ENCODE data around the gene CREB5. TPM values are rescaled to one million over a fixed set of nuclear protein-coding genes. Genes with fewer than 3 reads are reported as not detected.

CREB5 gene
- total and polyA plus RNA-seq, 2 of the 8 experiments (the other 6 are each of a cell fraction or from before 2014, with no cell fraction given): 2.4 to 2.7 TPM

DNA sequence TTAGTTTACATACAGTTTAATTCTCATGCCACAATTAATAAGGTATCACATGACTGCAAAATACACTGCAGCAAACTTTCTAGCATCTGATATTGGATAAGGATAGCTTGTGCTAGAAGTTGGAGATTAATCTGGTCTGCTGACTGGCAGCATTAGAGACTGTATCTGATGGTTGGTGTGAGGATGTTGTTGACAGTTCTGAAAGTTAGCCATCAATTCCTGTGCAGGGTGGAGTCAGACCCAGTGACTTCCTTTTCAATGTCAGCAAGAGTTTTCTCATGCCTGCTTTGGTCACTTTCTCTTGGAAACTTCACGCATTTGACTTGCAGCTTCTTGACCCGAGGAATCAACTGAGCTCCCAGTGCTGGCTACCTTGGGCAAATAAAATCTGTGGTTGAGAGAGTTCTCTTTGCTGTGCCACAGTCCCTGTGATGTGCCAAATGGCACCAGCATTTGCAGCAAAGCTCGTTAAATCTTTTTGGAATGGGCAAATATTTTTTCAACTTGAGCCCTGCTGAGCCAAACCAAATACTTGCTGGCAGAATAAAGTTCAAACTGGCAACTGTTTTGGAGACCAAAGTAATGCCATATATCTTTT is 312.8 kb downstream of the CREB5 start:
- Histone ChIP-seq H2BK5ac (ENCODE audit: low read depth, low read length) (no peak overlapping the region), H4K91ac (replicated peaks; ENCODE audit: insufficient read length, low read length) (no peak overlapping the region), H2AFZ (ENCODE audit: low read length) (no peak overlapping the region), H3K9me3 (ENCODE audit: insufficient read depth in 2 of 2, low read depth in 1 of 2, low read length in 1 of 2) (no peaks in the 10 kb centered on the region), H2BK120ac (replicated peaks; ENCODE audit: low read depth, low read length) (no peak overlapping the region), H4K8ac (ENCODE audit: extremely low read depth, insufficient read depth, low read length) (no peak overlapping the region), H2BK15ac (ENCODE audit: low read length) (no peak overlapping the region), H3K4me3 (ENCODE audit: extremely low read depth in 1 of 4, insufficient read depth in 2 of 4, low read depth in 3 of 4, low read length in 4 of 4) (no peak overlapping the region), H3K27ac (ENCODE audit: low read depth, low read length) (no peak overlapping the region), H3K4me1 (replicated peaks in 1 of 4; ENCODE audit: control insufficient read depth in 3 of 4, insufficient read depth in 4 of 4, low read length in 3 of 4) (no peaks in the 10 kb centered on the region), H3K23me2 (ENCODE audit: low read depth, low read length) (no peaks in the 10 kb centered on the region), H3K23ac (ENCODE audit: insufficient read length) (no peak overlapping the region), H3K79me2 (ENCODE audit: control insufficient read depth in 1 of 2, insufficient read depth in 2 of 2, low read length in 2 of 2) (no peaks in the 10 kb centered on the region), H3K36me3 (ENCODE audit: control insufficient read depth in 2 of 4, insufficient read depth in 4 of 4, low read length in 3 of 4) (no peaks in the 10 kb centered on the region), H3K27me3 (replicated peaks in 1 of 4; ENCODE audit: control insufficient read depth in 3 of 4, extremely low read depth in 1 of 4, insufficient read depth in 3 of 4, low read length in 3 of 4) (no peaks in the 10 kb centered on the region), H3K4ac (replicated peaks; ENCODE audit: insufficient read length, low read depth, low read length) (no peak overlapping the region), H2AK5ac (ENCODE audit: low read depth, low read length) (no peak overlapping the region), H3K18ac (ENCODE audit: extremely low read depth, low read length) (no peak overlapping the region), H3K4me2 (ENCODE audit: insufficient read depth in 1 of 2, low read depth in 2 of 2, low read length in 2 of 2) (no peak overlapping the region), H3K56ac (replicated peaks; ENCODE audit: insufficient read length, low read depth, low read length) (no peak overlapping the region), H2BK20ac (ENCODE audit: low read length) (no peak overlapping the region), H3K9ac (replicated peaks in 1 of 4; ENCODE audit: extremely low read depth in 1 of 4, low read depth in 3 of 4, low read length in 3 of 4) (no peak overlapping the region), H4K5ac (ENCODE audit: insufficient read length, low read depth, low read length) (no peak overlapping the region), H2BK12ac (ENCODE audit: low read depth, low read length) (no peak overlapping the region), H4K20me1 (replicated peaks in 1 of 2; ENCODE audit: control insufficient read depth in 1 of 2, insufficient read depth in 2 of 2, low read length in 2 of 2) (no peaks in the 10 kb centered on the region), H3K79me1 (ENCODE audit: low read depth, low read length) (no peaks in the 10 kb centered on the region), H3K14ac (ENCODE audit: insufficient read length) (no peak overlapping the region)
- 77% methylated on average over 3 of the region's 3 CpGs; no CpG with 5 or more reads in 1 of the 2 experiments for WGBS, 2 experiments (ENCODE audit: extremely low coverage in 1 of 2, insufficient coverage in 1 of 2, insufficient read length in 1 of 2, insufficient replicate concordance in 2 of 2, low coverage in 1 of 2, low lambda C conversion rate in 2 of 2, missing lambda C conversion rate in 1 of 2)
- peak; percentile 62 for FAIRE-seq
- TF ChIP-seq FOSL1 (IDR thresholded peaks at IDR 0.05; ENCODE audit: insufficient read depth, low read depth, low read length) (no peak), CREB1 (IDR thresholded peaks at IDR 0.05) (no peak), RAD21 (IDR thresholded peaks at IDR 0.05 in 1 of 2, conservative IDR thresholded peaks at IDR 0.05 in 1 of 2; ENCODE audit: low read depth in 2 of 2, low read length in 2 of 2) (no peak), CBX8 (IDR thresholded peaks at IDR 0.05; ENCODE audit: borderline replicate concordance, low read depth, low read length) (no peak)
- DNase-seq (ENCODE audit: low read depth in 1 of 2, low spot score in 2 of 2): no peak
- POLR2A ChIA-PET (ENCODE audit: partially characterized antibody): no interaction called here
- CTCF ChIA-PET (ENCODE audit: partially characterized antibody): interaction anchor here (0.6 kb wide), 1 partner anchor 130 kb away, joined by 3 read pairs; no protein-coding TSS in a partner anchor
